Activated CD8-positive, alpha-beta memory T cell treated with anti-CD3 and anti-CD28 coated beads for 24 hours (primary cell): Measurements from ENCODE around the gene PRIM2.
"Not testable (repeated sequence)": the region's sequence is repeated elsewhere in the genome, so short reads cannot be mapped to it uniquely, and the experiment has no call there.

ENCODE experiments used
- DNase-seq: peaks from one replicate; pipeline ENCODE4 v3.0.0-alpha.2; 2020

Gene PRIM2

GRCh38 chr6:57515171-57515570 is 197.7 kb downstream of the PRIM2 start:
- not testable (repeated sequence) for DNase-seq

- DNase-seq = not testable (repeated sequence)
These were observed 198.4 kb downstream of the PRIM2 start for GRCh38 chr6:57515845-57516244.

- not testable (repeated sequence) for DNase-seq
These were observed 199.3 kb downstream of the PRIM2 start for GRCh38 chr6:57516776-57517175.

GRCh38 chr6:57519198-57519597 is 201.8 kb downstream of the PRIM2 start:
- DNase-seq = not testable (repeated sequence)

- not testable (repeated sequence) for DNase-seq
These were observed 203.7 kb downstream of the PRIM2 start for GRCh38 chr6:57521085-57521484.

- not testable (repeated sequence) for DNase-seq
These were observed 205.8 kb downstream of the PRIM2 start for GRCh38 chr6:57523221-57523620.

GRCh38 chr6:57529755-57530154 is 212.3 kb downstream of the PRIM2 start:
- DNase-seq = not testable (repeated sequence)

- DNase-seq = not testable (repeated sequence)
These were observed 215.2 kb downstream of the PRIM2 start for GRCh38 chr6:57532660-57533059.

GRCh38 chr6:57535121-57535520 is 217.7 kb downstream of the PRIM2 start:
- not testable (repeated sequence) for DNase-seq

- DNase-seq = not testable (repeated sequence)
These were observed 218.6 kb downstream of the PRIM2 start for GRCh38 chr6:57535994-57536393.

- DNase-seq = not testable (repeated sequence)
These were observed 220.5 kb downstream of the PRIM2 start for GRCh38 chr6:57537916-57538315.

- DNase-seq = not testable (repeated sequence)
These were observed 234.5 kb downstream of the PRIM2 start for GRCh38 chr6:57551961-57552360.

- DNase-seq = not testable (repeated sequence)
These were observed 240.4 kb downstream of the PRIM2 start for GRCh38 chr6:57557855-57558254.

GRCh38 chr6:57559170-57559569 is 241.7 kb downstream of the PRIM2 start:
- not testable (repeated sequence) for DNase-seq

GRCh38 chr6:57562233-57562632 is 244.8 kb downstream of the PRIM2 start:
- DNase-seq = not testable (repeated sequence)

GRCh38 chr6:57572119-57572518 is 254.7 kb downstream of the PRIM2 start:
- DNase-seq = not testable (repeated sequence)

- DNase-seq = not testable (repeated sequence)
These were observed 255.4 kb downstream of the PRIM2 start for GRCh38 chr6:57572844-57573243.

- DNase-seq = not testable (repeated sequence)
These were observed 259.6 kb downstream of the PRIM2 start for GRCh38 chr6:57577023-57577422.

GRCh38 chr6:57579489-57579888 is 262.1 kb downstream of the PRIM2 start:
- DNase-seq = not testable (repeated sequence)

GRCh38 chr6:57581586-57581985 is 264.2 kb downstream of the PRIM2 start:
- not testable (repeated sequence) for DNase-seq

- not testable (repeated sequence) for DNase-seq
These were observed 283.7 kb downstream of the PRIM2 start for GRCh38 chr6:57601105-57601504.

- DNase-seq = not testable (repeated sequence)
These were observed 287.9 kb downstream of the PRIM2 start for GRCh38 chr6:57605303-57605702.

GRCh38 chr6:57606331-57606730 is 288.9 kb downstream of the PRIM2 start:
- not testable (repeated sequence) for DNase-seq

- not testable (repeated sequence) for DNase-seq
These were observed 293.2 kb downstream of the PRIM2 start for GRCh38 chr6:57610612-57611011.

- not testable (repeated sequence) for DNase-seq
These were observed 301.5 kb downstream of the PRIM2 start for GRCh38 chr6:57618959-57619358.
